ENCODE data around the gene CDH23.

DNA sequence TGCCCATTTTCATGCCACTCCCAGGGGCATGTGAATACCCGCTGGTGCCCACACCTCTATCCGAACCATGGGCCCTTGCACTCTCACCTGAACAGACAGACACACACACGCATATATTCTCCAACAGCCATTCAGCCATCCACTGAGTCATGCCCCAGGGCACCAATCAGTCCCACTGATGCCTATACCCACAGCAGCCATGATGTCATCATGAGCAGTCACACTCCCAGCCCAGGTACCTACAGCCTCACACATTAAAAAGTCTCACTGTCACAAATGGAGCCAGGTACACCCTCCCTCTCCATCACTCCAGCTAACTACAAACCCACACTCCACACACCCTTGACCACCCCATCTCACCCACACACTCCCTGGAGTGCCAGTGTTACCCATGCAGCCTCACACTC lies 364.4 kb downstream of the CDH23 start:
- TF ChIP-seq POLR2A (IDR thresholded peaks at IDR 0.05) (no peak), CTCF (IDR thresholded peaks at IDR 0.05) (no peak)
